NCI-H1092 treated with DMSO at 0.1 percent for 48 hours (cell line): Measurements from ENCODE around the gene MAP1B.

Experiments
- DNase-seq: peaks from one replicate; lab custom pipeline; 2025; lab: John Stamatoyannopoulos, UW

MAP1B gene

DNA sequence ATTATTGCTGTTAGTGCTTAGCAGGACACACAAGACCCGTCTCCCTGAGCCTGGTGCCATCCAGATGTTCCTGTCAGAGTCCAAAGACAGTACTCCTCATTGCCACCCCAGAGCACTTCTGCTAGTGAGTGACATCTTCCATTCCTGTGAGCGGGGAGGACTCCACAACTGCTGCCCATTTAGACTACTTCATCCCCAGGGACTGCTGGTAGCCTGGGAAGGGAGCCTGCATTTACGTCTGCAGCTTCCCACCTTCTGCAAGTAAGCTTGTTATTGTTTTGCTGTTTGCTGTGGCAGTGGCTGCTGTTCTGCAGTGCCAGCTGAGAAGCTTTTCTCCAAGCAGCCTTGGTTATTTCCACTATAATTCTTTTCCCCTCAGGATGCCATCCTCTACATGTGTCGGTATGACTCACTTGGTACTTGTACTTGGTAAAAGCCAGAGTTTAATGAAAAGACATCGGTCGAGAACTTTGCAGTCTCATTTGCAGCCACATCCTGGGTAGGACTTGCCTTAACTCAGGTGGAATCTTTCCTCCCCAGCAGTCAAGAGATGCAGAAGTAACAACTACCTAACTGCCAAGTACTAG is 10.6 kb upstream of the MAP1B start:
- DNase-seq, result no peak

- no peak for DNase-seq
These were observed 5.4 kb upstream of the MAP1B start for GRCh38 chr5:72101828-72102227.

- no peak for DNase-seq
These were observed 501 bp upstream of the MAP1B start for GRCh38 chr5:72106817-72107130.

DNA sequence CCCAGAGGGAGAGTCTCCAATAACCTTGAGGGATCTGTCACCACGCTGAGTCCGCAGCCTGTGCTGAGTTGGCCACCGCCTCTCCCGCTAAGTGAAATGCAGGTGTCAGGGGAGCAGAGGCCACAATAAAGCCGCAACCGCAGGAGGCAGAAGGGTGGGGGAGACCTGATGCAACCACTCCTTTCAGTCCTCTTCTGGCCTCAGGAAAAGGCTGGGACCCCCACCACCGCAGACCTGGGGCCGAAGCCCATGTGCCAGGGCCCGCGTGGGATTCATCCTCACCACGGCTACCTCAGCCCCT is 576 bp downstream of the MAP1B start:
- peak; percentile 55 for DNase-seq

DNA sequence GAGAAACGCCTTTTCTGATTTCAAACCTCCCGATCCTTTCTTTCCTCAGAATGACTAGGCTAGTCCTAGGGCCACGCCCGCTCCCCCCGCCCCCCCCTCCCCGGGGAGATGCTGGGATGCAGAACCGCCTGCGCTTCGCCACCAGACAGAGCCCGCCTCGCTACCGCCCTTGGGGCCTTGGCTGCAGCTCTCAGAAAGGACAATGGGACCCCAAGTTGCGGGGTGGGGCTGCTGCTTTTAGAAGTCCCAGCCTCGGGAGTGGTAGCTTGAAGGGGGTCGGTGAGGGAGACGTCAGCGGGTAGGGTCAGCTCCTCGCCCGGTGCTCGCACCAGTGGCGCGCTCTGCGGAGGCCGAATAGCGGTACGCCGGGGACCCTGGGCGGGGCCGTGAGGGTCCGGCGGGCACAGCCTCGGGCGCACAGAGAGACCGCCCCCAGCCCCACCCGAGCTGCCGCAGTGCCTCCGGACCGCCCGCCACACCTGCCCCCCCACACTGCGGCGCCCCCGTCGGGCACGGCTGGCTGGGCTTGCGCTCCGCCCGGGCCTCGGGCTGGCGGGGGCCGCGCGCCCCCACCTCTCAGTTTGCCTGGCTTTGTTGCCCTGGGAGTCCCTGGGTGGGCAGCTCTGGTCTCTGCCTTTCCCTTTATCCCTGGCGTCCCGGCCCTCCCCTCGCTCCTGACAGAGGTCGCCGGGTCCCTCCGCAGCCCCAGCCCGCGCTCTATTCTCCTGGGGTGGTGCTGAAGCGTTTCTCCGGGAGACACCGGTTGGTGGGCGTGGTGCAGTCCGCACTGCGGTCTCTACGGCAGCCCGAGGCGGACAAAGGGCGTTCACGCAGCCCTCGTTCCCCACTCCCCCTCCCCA is 1.2 kb downstream of the MAP1B start:
- peak; percentile 55 for DNase-seq

GRCh38 chr5:72109062-72109411 is 1.8 kb downstream of the MAP1B start:
- no peak for DNase-seq

- DNase-seq, result peak; percentile 25
These were observed 2.4 kb downstream of the MAP1B start for GRCh38 chr5:72109625-72110024.

GRCh38 chr5:72110394-72111013 is 3.2 kb downstream of the MAP1B start:
- no peak for DNase-seq

DNA sequence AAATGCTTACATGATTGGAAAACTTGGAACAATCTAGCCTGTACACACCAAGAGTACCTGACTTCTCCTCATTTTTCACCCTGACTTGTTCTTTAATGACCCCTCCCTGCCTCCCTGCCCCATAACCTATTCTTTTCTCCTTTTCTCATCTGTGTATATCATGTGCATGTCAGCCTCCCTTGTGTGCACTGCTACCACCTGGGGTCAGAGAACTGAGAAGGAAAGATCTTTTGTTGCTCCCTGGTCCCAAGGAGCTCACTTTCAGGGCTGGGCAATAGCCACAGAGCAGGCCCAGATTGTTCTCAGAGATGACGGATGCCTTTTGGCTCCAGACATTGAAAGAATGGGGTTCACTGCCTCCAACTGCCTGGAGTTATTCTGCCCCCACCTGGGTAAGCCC is 5.1 kb downstream of the MAP1B start:
- no peak for DNase-seq

DNA sequence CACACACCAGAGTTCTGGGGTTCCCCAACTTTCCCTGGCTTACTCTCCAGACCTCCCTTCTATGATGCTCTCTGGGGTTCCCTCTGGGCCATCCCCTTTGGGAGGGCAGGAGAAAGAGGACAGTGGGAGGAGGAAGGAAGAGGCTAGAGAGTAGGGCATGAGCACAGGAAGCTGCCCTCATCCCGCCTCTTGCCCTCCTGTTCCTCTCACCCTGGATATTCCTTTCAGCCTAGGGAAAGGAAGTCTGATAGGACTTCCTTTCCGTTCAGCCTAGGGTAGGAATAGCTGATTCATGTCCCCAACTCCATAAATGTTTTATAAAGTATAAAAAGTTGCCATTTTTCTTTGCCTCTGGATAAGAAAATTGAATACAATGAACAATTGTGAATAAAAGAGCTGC is 7.4 kb downstream of the MAP1B start:
- DNase-seq, result no peak

DNA sequence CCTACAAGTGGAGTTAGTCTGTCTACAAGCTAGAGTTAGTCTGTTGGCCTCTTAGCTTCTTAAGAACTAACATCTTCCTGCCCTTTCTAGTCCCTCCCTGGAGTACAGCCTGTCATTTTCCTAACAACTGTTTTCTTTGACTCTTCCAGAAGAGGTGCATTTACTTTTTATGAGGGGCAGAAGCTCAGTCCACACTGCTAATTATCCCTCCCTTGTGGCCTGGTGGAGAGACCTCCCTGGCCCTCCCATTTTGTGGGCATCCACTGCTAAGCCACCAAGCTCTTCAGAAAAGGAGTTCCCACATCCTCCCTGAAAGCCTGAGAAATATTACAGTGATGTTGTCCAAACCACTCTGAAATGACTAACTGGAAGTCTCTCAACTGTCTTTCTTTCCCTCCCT is 8.0 kb downstream of the MAP1B start:
- no peak for DNase-seq

DNA sequence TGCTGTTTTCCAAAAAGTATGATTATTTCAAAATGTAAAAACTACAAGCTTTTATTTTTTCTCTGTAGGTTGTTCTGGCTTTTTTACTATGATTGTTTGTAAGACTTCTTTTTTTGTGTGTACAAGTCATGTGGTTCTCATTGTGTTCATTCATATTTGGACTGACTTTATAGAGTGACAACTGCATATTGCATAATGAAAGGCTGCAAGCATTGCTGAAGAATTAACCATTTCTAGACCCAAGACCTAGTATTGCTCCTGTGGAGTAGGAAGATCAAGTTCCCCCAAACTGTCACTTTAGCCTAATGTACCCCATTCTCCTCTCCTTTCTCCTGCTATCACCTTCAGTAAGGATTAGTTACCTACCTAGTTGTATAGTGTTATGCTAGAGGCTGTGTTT is 10.0 kb downstream of the MAP1B start:
- DNase-seq, result no peak

DNA sequence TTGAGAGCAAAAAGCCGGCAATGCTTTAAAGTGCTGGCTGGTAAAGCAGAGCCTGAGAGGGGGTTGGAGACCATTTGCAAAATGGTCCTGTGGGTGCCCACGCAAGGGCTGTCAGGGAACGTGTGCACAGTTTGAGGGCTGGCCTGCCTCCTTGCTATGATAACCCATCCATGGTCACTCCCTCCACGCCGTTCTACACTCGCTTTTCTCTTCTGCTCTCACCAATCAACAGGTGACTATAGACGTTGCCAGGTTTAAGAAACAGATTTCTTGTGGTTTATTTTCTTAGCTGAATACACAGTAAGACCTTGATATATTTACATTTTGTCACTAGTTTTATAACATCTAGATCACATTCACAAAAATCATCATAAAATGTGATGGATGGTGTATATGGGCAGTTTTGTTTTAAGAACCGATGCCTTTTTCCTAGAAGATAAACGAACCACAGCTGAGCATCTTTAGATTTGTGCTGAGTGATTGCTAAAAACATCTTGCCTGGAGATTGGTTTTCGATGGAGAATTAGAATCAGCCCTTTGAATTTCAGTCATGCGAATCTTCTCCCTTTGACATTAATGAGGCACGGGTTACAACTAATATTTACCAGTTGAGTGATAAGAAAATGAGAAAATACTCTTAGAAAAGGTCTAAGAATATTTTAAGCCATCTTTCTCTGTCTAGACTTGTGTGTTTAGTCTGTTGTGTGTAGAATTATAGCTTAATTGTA is 13.9 kb downstream of the MAP1B start:
- no peak for DNase-seq

GRCh38 chr5:72121780-72122445 is 14.6 kb downstream of the MAP1B start:
- DNase-seq, result no peak

DNA sequence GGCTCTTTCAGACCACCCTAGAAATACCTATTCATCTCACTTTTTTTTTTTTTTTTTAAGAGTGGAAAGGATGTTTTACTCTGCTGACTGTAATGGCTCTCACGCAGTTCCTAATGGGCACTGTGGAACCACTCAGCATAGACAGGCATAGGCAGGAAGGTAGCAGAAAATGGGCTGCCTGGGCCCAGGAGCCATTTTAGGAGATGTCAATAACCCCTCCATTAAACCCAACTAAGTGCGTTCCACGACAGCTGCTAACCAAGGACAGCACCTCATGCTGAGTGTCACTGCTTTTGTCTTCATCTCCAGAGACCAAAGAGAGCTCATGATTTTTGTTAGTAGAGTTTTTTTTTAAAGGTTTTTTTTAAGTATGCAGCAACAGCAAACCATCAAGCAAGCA is 15.3 kb downstream of the MAP1B start:
- DNase-seq, result no peak

- no peak for DNase-seq
These were observed 16.6 kb downstream of the MAP1B start for GRCh38 chr5:72123764-72124376.

DNA sequence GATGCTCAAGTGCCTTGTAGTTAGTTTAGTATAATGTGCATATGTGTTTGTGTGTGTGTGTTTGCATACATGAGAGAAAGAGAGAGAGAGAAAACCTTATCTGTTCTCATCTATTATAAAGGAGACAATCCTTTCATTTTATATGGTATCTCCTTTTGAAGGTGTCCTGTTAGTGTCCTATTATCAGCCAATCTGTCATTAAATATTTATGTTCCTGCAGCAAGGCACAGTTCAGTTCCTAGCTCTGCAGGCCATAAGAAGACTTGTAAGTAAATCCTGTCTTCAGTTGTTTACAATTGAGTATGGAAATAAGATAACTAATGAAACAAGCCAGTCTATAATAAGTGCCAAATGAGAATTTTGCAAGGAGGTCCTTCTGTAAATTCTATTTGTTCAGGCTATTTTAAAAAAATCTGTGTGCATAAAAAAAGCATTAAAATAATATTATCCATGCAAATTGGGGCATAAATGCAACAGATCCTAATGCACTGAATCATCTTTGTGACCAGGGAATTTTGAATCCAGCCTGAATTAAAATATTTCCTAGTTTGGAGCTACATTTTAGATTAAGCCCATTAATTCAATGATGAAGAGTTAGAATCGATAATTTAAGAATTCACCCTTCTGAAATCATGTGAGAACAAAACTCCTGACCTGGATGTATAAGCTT is 18.1 kb downstream of the MAP1B start:
- no peak for DNase-seq

DNA sequence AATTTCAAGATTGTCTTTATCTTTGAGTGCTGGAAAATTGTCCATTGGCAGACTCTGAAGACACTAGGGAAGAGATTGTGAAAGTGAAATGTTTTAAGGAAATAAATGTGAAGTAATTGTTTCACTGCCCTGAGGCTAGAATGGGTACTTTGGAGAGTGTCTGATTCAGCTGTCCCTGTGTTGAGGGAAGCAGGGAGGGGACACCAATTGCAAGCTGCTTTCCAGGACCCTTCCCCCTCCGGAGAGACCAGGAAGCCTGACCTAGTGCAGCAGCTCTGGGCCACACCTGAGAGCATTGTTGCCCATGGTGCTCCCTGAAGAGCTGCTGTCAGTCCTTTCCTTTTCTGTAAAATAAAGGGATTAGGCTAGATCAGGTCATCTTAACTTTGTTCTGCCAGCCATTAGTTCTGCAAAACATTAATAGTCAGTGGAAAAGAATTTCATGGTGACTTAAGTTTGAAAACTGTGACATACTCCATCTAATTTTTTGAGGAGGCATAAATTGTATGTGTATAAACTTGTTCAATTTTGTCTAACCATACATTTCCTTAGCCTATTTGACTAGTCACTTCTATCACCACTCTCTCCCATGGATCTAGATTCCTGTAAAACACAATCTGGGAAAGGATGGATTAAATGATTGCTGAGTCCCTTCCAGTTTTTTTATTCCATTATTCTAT is 18.8 kb downstream of the MAP1B start:
- DNase-seq, result no peak

GRCh38 chr5:72126796-72127195 is 19.5 kb downstream of the MAP1B start:
- no peak for DNase-seq

- no peak for DNase-seq
These were observed 22.4 kb downstream of the MAP1B start for GRCh38 chr5:72129725-72130124.

GRCh38 chr5:72130351-72130761 is 23.1 kb downstream of the MAP1B start:
- no peak for DNase-seq
